Measurements from ENCODE around the gene KIAA1549. TPM values are rescaled to one million over a fixed set of nuclear protein-coding genes. Genes with fewer than 3 reads are reported as not detected.

The KIAA1549 gene
- total RNA-seq, 8 experiments from 2014 or later, result 1.3 to 31.2 (median 12.3) TPM

GRCh38 chr7:138796038-138796615 lies 185.1 kb downstream of the KIAA1549 start:
- ATAC-seq (replicated peaks in 6 of 8), result no peak
- 21 to 89% (median 63%) methylated on average over 1 to 8 of the region's 9 CpGs; no CpG with 5 or more reads in 1 of the 10 experiments for whole genome bisulfite sequencing, 10 experiments
- Histone ChIP-seq H3K4me1 (replicated peaks in 1 of 2) (no peaks in the 10 kb centered on the region), H3K4me3 (no peak overlapping the region), H3K27ac (no peak overlapping the region)
- in situ Hi-C loops (cut with MboI; ENCODE audit: low pct_unique_long_range_greater_than_20kb in 2 of 9, low sequenced_read_pairs in 9 of 9, unreplicated experiment in 9 of 9), result no loop called here

- peak in 3 of 8 experiments; percentile 43 to 80 (median 79) for ATAC-seq (replicated peaks in 6 of 8)
Observed at GRCh38 chr7:138785587-138786437, 195.4 kb downstream of the KIAA1549 start.

GRCh38 chr7:138784692-138785091 lies 196.5 kb downstream of the KIAA1549 start:
- Histone ChIP-seq H3K4me1 (replicated peaks in 1 of 2) (no peaks in the 10 kb centered on the region), H3K27ac (no peak overlapping the region), H3K4me3 (no peak overlapping the region)
- 0 to 90% (median 49%) methylated on average over 3 to 4 of the region's 4 CpGs; no CpG with 5 or more reads in 2 of the 10 experiments for WGBS, 10 experiments
- in situ Hi-C loops (cut with MboI; ENCODE audit: low pct_unique_long_range_greater_than_20kb in 2 of 9, low sequenced_read_pairs in 9 of 9, unreplicated experiment in 9 of 9), result no loop called here
- peak in 1 of 8 experiments; percentile 19 for ATAC-seq (replicated peaks in 6 of 8)

More at GRCh38 chr7:138785587-138786437, 195.4 kb downstream of the KIAA1549 start:
- Histone ChIP-seq H3K4me1 (replicated peaks in 1 of 2) (no peaks in the 10 kb centered on the region), H3K27ac (no peak overlapping the region), H3K4me3 (no peak overlapping the region)
- in situ Hi-C loops (cut with MboI; ENCODE audit: low pct_unique_long_range_greater_than_20kb in 2 of 9, low sequenced_read_pairs in 9 of 9, unreplicated experiment in 9 of 9), result no loop called here
- WGBS, 10 experiments, result 0 to 83% (median 52%) methylated on average over 1 to 7 of the region's 10 CpGs

Other genes starting within 250 kb of the KIAA1549 start
- gene TMEM213, start 183.4 kb downstream of the KIAA1549 start, total RNA-seq, result under 1 TPM in 6 of 8 experiments, not detected in 2; 0.09 to 0.71 (median 0.20) TPM
- under 1 TPM in 4 of 8 experiments, not detected in 4; 0.13 to 0.43 (median 0.25) TPM for gene ATP6V0A4, start 183.2 kb downstream of the KIAA1549 start, total RNA-seq
- gene ZC3HAV1L, start 54.7 kb upstream of the KIAA1549 start, total RNA-seq, result 10 to 100 TPM in 2 of 8 experiments, 1 to 10 TPM in 4, under 1 TPM in 1, not detected in 1; 0.27 to 15.2 (median 1.4) TPM
- gene ZC3HAV1, start 128.3 kb upstream of the KIAA1549 start, total RNA-seq, result 10 to 100 TPM in 5 of 8 experiments, 1 to 10 TPM in 3; 4.8 to 62.3 (median 18.1) TPM
- gene UBN2, start 249.8 kb upstream of the KIAA1549 start, total RNA-seq, result 10 to 100 TPM in 7 of 8 experiments, 1 to 10 TPM in 1; 5.9 to 24.8 (median 12.2) TPM

Data from motor neuron (in vitro differentiated cells).